ENCODE data around the gene S100A12.

Gene S100A12

DNA sequence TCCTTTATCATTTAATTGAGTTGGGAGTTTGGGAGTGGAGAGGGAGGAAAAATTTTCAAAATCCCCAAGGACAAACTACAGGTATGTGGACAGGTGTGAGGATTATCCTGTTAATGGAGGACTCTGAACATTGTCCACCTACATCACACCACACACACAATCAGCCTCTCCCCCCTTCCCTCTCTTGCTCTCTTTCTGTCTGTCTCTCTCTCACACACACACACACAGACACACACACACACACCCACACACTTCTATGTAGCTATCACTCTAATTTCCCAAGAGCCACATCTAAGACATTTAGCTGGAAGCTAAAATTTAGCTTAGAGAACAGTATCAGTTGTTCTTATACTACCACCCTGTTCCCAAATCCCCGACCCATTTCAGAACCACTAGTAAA is 14.0 kb upstream of the S100A12 start:
- no peak for ATAC-seq
- TF ChIP-seq ZFP3 (CRISPR knock-in tag; IDR thresholded peaks at IDR 0.05), result no peak
- TF ChIP-seq, protein P1, sequence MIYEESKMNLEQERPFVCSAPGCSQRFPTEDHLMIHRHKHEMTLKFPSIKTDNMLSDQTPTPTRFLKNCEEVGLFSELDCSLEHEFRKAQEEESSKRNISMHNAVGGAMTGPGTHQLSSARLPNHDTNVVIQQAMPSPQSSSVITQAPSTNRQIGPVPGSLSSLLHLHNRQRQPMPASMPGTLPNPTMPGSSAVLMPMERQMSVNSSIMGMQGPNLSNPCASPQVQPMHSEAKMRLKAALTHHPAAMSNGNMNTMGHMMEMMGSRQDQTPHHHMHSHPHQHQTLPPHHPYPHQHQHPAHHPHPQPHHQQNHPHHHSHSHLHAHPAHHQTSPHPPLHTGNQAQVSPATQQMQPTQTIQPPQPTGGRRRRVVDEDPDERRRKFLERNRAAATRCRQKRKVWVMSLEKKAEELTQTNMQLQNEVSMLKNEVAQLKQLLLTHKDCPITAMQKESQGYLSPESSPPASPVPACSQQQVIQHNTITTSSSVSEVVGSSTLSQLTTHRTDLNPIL (CRISPR knock-in tag; IDR thresholded peaks at IDR 0.05; ENCODE audit: low read depth), result no peak
- no peak for TF ChIP-seq PPARA (CRISPR knock-in tag; IDR thresholded peaks at IDR 0.05; ENCODE audit: borderline replicate concordance)
- TF ChIP-seq, protein P2, sequence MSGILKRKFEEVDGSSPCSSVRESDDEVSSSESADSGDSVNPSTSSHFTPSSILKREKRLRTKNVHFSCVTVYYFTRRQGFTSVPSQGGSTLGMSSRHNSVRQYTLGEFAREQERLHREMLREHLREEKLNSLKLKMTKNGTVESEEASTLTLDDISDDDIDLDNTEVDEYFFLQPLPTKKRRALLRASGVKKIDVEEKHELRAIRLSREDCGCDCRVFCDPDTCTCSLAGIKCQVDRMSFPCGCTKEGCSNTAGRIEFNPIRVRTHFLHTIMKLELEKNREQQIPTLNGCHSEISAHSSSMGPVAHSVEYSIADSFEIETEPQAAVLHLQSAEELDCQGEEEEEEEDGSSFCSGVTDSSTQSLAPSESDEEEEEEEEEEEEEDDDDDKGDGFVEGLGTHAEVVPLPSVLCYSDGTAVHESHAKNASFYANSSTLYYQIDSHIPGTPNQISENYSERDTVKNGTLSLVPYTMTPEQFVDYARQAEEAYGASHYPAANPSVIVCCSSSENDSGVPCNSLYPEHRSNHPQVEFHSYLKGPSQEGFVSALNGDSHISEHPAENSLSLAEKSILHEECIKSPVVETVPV (CRISPR knock-in tag; IDR thresholded peaks at IDR 0.05), result no peak
- TF ChIP-seq OSR1 (CRISPR knock-in tag; IDR thresholded peaks at IDR 0.05), result no peak
- TF ChIP-seq CSDC2 (CRISPR knock-in tag; IDR thresholded peaks at IDR 0.05), result no peak
- TF ChIP-seq, protein P3, sequence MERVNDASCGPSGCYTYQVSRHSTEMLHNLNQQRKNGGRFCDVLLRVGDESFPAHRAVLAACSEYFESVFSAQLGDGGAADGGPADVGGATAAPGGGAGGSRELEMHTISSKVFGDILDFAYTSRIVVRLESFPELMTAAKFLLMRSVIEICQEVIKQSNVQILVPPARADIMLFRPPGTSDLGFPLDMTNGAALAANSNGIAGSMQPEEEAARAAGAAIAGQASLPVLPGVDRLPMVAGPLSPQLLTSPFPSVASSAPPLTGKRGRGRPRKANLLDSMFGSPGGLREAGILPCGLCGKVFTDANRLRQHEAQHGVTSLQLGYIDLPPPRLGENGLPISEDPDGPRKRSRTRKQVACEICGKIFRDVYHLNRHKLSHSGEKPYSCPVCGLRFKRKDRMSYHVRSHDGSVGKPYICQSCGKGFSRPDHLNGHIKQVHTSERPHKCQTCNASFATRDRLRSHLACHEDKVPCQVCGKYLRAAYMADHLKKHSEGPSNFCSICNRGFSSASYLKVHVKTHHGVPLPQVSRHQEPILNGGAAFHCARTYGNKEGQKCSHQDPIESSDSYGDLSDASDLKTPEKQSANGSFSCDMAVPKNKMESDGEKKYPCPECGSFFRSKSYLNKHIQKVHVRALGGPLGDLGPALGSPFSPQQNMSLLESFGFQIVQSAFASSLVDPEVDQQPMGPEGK (CRISPR knock-in tag; IDR thresholded peaks at IDR 0.05; ENCODE audit: borderline replicate concordance), result no peak

DNA sequence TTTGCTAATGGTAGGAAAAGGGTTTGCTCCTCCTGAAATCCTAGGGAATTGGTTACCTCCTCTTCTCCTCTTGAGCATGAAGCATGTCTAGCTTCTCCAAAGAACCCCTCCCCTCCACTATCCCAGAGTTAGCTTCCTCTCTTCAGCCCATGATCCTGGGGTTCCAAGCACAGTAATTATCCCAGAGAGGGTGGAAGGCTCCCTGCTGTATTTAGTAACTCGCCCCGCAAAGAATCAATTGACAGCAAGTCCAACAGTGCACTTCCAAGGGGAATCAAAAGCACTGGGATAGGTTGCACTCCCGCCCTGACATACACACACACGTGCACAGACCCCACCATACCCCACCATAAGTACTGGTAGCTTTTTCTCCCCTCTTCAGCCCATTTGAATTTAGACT is 12.4 kb upstream of the S100A12 start:
- no peak for ATAC-seq
- TF ChIP-seq ZC3H10 (CRISPR knock-in tag; IDR thresholded peaks at IDR 0.05) (no peak), ARNTL (CRISPR knock-in tag; IDR thresholded peaks at IDR 0.05; ENCODE audit: borderline replicate concordance, low read depth) (no peak), ZFP30 (CRISPR knock-in tag; IDR thresholded peaks at IDR 0.05) (no peak), CSDC2 (CRISPR knock-in tag; IDR thresholded peaks at IDR 0.05) (no peak), ZNF565 (CRISPR knock-in tag; conservative IDR thresholded peaks at IDR 0.05; ENCODE audit: low read depth) (no peak), ZNF70 (CRISPR knock-in tag; IDR thresholded peaks at IDR 0.05) (no peak), PPARA (CRISPR knock-in tag; IDR thresholded peaks at IDR 0.05; ENCODE audit: borderline replicate concordance) (no peak), ISL1 (CRISPR knock-in tag; IDR thresholded peaks at IDR 0.05) (no peak)

DNA sequence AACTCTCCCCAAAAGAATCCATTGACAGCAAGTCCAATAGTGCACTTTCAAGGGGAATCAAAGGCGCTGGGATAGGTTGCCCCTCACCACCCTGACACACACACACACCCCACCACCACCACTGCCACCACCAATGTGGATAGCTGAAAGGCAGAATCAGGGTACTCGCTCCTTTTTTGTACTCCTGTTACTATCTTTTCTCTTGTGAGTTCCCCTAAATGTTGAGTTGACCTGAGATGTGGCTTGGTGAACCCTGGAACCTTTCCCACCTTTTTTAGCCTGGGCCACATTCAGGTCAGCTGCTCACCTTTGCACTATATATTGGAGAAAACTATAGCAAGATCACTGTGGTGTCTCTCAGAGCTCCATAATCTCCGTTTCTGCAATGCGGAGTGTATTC is 11.6 kb upstream of the S100A12 start:
- ATAC-seq, result no peak
- TF ChIP-seq BACH2 (CRISPR knock-in tag; IDR thresholded peaks at IDR 0.05; ENCODE audit: borderline replicate concordance) (no peak), RARB (CRISPR knock-in tag; IDR thresholded peaks at IDR 0.05) (no peak), ARNTL (CRISPR knock-in tag; IDR thresholded peaks at IDR 0.05; ENCODE audit: borderline replicate concordance, low read depth) (no peak), ZNF70 (CRISPR knock-in tag; IDR thresholded peaks at IDR 0.05) (no peak), ZNF565 (CRISPR knock-in tag; conservative IDR thresholded peaks at IDR 0.05; ENCODE audit: low read depth) (no peak), ZNF8 (CRISPR knock-in tag; IDR thresholded peaks at IDR 0.05) (no peak), ZC3H10 (CRISPR knock-in tag; IDR thresholded peaks at IDR 0.05) (no peak), ZFP3 (CRISPR knock-in tag; IDR thresholded peaks at IDR 0.05) (no peak)
- TF ChIP-seq, protein P3 (CRISPR knock-in tag; IDR thresholded peaks at IDR 0.05; ENCODE audit: borderline replicate concordance), result no peak
- TF ChIP-seq, protein P4, sequence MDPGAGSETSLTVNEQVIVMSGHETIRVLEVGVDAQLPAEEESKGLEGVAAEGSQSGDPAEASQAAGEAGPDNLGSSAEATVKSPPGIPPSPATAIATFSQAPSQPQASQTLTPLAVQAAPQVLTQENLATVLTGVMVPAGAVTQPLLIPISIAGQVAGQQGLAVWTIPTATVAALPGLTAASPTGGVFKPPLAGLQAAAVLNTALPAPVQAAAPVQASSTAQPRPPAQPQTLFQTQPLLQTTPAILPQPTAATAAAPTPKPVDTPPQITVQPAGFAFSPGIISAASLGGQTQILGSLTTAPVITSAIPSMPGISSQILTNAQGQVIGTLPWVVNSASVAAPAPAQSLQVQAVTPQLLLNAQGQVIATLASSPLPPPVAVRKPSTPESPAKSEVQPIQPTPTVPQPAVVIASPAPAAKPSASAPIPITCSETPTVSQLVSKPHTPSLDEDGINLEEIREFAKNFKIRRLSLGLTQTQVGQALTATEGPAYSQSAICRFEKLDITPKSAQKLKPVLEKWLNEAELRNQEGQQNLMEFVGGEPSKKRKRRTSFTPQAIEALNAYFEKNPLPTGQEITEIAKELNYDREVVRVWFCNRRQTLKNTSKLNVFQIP (CRISPR knock-in tag; IDR thresholded peaks at IDR 0.05; ENCODE audit: borderline replicate concordance, low read depth), result no peak

DNA sequence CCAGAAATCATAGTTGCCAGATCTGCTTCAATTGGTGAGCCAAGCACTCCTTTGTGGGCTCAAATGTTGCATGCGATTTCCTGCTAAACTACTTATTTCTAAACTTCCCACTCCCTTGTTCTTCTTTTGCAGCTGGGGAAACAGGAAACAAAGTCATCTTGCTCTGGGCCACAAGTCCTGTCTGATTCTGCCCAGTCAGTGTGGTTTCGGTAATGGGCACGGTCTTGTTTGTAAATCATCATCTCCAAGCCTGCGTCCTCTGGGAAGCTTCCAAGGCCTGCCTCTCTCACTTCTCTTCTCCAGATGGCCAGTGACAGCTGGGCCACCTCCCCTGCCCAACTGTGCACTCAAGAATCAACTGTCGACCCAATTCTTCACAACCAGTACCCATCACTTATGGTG is 11.1 kb upstream of the S100A12 start:
- TF ChIP-seq, protein P5, sequence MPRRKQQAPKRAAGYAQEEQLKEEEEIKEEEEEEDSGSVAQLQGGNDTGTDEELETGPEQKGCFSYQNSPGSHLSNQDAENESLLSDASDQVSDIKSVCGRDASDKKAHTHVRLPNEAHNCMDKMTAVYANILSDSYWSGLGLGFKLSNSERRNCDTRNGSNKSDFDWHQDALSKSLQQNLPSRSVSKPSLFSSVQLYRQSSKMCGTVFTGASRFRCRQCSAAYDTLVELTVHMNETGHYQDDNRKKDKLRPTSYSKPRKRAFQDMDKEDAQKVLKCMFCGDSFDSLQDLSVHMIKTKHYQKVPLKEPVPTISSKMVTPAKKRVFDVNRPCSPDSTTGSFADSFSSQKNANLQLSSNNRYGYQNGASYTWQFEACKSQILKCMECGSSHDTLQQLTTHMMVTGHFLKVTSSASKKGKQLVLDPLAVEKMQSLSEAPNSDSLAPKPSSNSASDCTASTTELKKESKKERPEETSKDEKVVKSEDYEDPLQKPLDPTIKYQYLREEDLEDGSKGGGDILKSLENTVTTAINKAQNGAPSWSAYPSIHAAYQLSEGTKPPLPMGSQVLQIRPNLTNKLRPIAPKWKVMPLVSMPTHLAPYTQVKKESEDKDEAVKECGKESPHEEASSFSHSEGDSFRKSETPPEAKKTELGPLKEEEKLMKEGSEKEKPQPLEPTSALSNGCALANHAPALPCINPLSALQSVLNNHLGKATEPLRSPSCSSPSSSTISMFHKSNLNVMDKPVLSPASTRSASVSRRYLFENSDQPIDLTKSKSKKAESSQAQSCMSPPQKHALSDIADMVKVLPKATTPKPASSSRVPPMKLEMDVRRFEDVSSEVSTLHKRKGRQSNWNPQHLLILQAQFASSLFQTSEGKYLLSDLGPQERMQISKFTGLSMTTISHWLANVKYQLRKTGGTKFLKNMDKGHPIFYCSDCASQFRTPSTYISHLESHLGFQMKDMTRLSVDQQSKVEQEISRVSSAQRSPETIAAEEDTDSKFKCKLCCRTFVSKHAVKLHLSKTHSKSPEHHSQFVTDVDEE (CRISPR knock-in tag; IDR thresholded peaks at IDR 0.05), result no peak
- TF ChIP-seq GLIS3 (CRISPR knock-in tag; IDR thresholded peaks at IDR 0.05), result no peak
- ATAC-seq, result no peak

Measured in SK-N-SH treated with all-trans-retinoic acid at 6 μM for 48 hours (cell line).